Measurements from ENCODE around the gene MED12.

The MED12 gene

GRCh38 chrX:71107762-71108360 is 10.5 kb upstream of the MED12 start:
- peak; percentile 21 for DNase-seq

GRCh38 chrX:71109051-71109450 is 9.3 kb upstream of the MED12 start:
- DNase-seq, result no peak

GRCh38 chrX:71111141-71111843 is 7.1 kb upstream of the MED12 start, which contains the start of gene IL2RG:
IL2RG (minus strand) TSS chrX:71111577; CDS start chrX:71111539, 38 bp downstream.
- peak; percentile 54 for DNase-seq

GRCh38 chrX:71111921-71112431 is 6.4 kb upstream of the MED12 start:
- no peak for DNase-seq

GRCh38 chrX:71117358-71117757 is 1.0 kb upstream of the MED12 start:
- no peak for DNase-seq

- DNase-seq, result no peak
Observed at GRCh38 chrX:71118985-71119535, 664 bp downstream of the MED12 start.

- DNase-seq, result no peak
Observed at GRCh38 chrX:71128166-71128833, 9.9 kb downstream of the MED12 start.

GRCh38 chrX:71128915-71129765 is 10.7 kb downstream of the MED12 start:
- DNase-seq, result peak; percentile 74

- no peak for DNase-seq
Observed at GRCh38 chrX:71131510-71131909, 13.1 kb downstream of the MED12 start.

GRCh38 chrX:71140440-71140839 is 22.0 kb downstream of the MED12 start:
- no peak for DNase-seq

GRCh38 chrX:71143508-71143907 is 25.1 kb downstream of the MED12 start:
- no peak for DNase-seq

- no peak for DNase-seq
Observed at GRCh38 chrX:71144651-71145050, 26.3 kb downstream of the MED12 start, which contains the start of gene NLGN3. NLGN3 (plus strand) TSS chrX:71144841; CDS start chrX:71147750, 2,909 bp downstream.

GRCh38 chrX:71147496-71148277 is 29.3 kb downstream of the MED12 start:
- DNase-seq, result no peak

- no peak for DNase-seq
Observed at GRCh38 chrX:71148278-71148663, 29.9 kb downstream of the MED12 start.

GRCh38 chrX:71151366-71151765 is 33.0 kb downstream of the MED12 start:
- no peak for DNase-seq

- DNase-seq, result no peak
Observed at GRCh38 chrX:71154196-71154595, 35.8 kb downstream of the MED12 start.

- DNase-seq, result no peak
Observed at GRCh38 chrX:71154641-71155040, 36.2 kb downstream of the MED12 start.

GRCh38 chrX:71158603-71159002 is 40.2 kb downstream of the MED12 start:
- DNase-seq, result no peak

GRCh38 chrX:71159335-71159734 is 40.9 kb downstream of the MED12 start:
- DNase-seq, result no peak

GRCh38 chrX:71160475-71160874 is 42.1 kb downstream of the MED12 start:
- DNase-seq, result no peak

GRCh38 chrX:71162981-71163380 is 44.6 kb downstream of the MED12 start:
- DNase-seq, result no peak

- DNase-seq, result no peak
Observed at GRCh38 chrX:71164071-71164470, 45.7 kb downstream of the MED12 start.

Data from stimulated activated CD4-positive, alpha-beta T cell treated with anti-CD3 and anti-CD28 coated beads, Interleukin-4, amount 100 ng/mL, for 1 hour (primary cell).